SKM-1 (cell line): ENCODE results near the gene KIF1A.
"Not testable (repeated sequence)": the region's sequence is repeated elsewhere in the genome, so short reads cannot be mapped to it uniquely, and the experiment has no call there.

Source experiments
- DNase-seq: peaks from one replicate; lab custom pipeline; 2025; ENCODE audit not compliant: unreplicated experiment; lab: John Stamatoyannopoulos, UW

The KIF1A gene

GRCh38 chr2:240787521-240788472, 32.2 kb downstream of the KIF1A start:
- DNase-seq: no peak

GRCh38 chr2:240786871-240787311, 33.1 kb downstream of the KIF1A start:
- DNase-seq: no peak

- DNase-seq: no peak
These were observed 33.6 kb downstream of the KIF1A start for GRCh38 chr2:240786355-240786841.

- DNase-seq: no peak
These were observed 34.3 kb downstream of the KIF1A start for GRCh38 chr2:240785424-240786335.

GRCh38 chr2:240784629-240785423, 35.2 kb downstream of the KIF1A start:
- DNase-seq: no peak

- DNase-seq: no peak
These were observed 36.0 kb downstream of the KIF1A start for GRCh38 chr2:240783819-240784621.

- no peak for DNase-seq
These were observed 36.9 kb downstream of the KIF1A start for GRCh38 chr2:240782886-240783818.

- DNase-seq: no peak
These were observed 37.7 kb downstream of the KIF1A start for GRCh38 chr2:240782221-240782885.

GRCh38 chr2:240781471-240782220, 38.4 kb downstream of the KIF1A start:
- DNase-seq: no peak

- no peak for DNase-seq
These were observed 39.9 kb downstream of the KIF1A start for GRCh38 chr2:240780023-240780700.

GRCh38 chr2:240779250-240779832, 40.7 kb downstream of the KIF1A start:
- not testable (repeated sequence) for DNase-seq

GRCh38 chr2:240778426-240778825, 41.6 kb downstream of the KIF1A start:
- DNase-seq: no peak

GRCh38 chr2:240777456-240778212, 42.4 kb downstream of the KIF1A start:
- no peak for DNase-seq

- no peak for DNase-seq
These were observed 44.1 kb downstream of the KIF1A start for GRCh38 chr2:240775905-240776304.

- DNase-seq: no peak
These were observed 45.2 kb downstream of the KIF1A start for GRCh38 chr2:240774856-240775255.

- no peak for DNase-seq
These were observed 50.9 kb downstream of the KIF1A start for GRCh38 chr2:240769096-240769495.
